Fibroblast of pulmonary artery (primary cell): Measurements from ENCODE around the gene NAP1L1.

ENCODE experiments used
- DNase-seq: peaks from one replicate; pipeline ENCODE4 v3.0.0-alpha.2; 2010; ENCODE audit warnings: low read depth
- H3K4me3 ChIP-seq: replicated peaks from 2 replicates; pipeline ENCODE4 v1.5.1; 2011; ENCODE audit warnings: low read depth, mild to moderate bottlenecking, control low read depth, low read length, moderate library complexity
- CTCF ChIP-seq: IDR thresholded peaks from 2 replicates; pipeline ENCODE4 v1.5.1; 2011; ENCODE audit warnings: mild to moderate bottlenecking, control low read depth, low read length, inconsistent platforms; ENCODE audit errors: missing control alignments

The NAP1L1 gene

GRCh38 chr12:76012644-76013043 lies 71.8 kb downstream of the NAP1L1 start:
- no peak for TF ChIP-seq CTCF
- H3K4me3 ChIP-seq, result no peak overlapping the region
- DNase-seq, result no peak

- DNase-seq, result peak; percentile 39
- TF ChIP-seq CTCF, result no peak
- no peak overlapping the region for H3K4me3 ChIP-seq
Observed at GRCh38 chr12:76010732-76011458, 73.6 kb downstream of the NAP1L1 start.

- no peak overlapping the region for H3K4me3 ChIP-seq
- DNase-seq, result no peak
- TF ChIP-seq CTCF, result no peak
Observed at GRCh38 chr12:76008428-76008827, 76.1 kb downstream of the NAP1L1 start.

- no peak overlapping the region for H3K4me3 ChIP-seq
- TF ChIP-seq CTCF, result no peak
- no peak for DNase-seq
Observed at GRCh38 chr12:76007640-76008039, 76.8 kb downstream of the NAP1L1 start.

- no peak for TF ChIP-seq CTCF
- DNase-seq, result no peak
- H3K4me3 ChIP-seq, result no peak overlapping the region
Observed at GRCh38 chr12:76006028-76006925, 78.2 kb downstream of the NAP1L1 start.

GRCh38 chr12:76003355-76003638 lies 81.2 kb downstream of the NAP1L1 start:
- DNase-seq, result no peak

More at GRCh38 chr12:76003355-76003638, 81.2 kb downstream of the NAP1L1 start:
- TF ChIP-seq CTCF, result no peak
- no peak overlapping the region for H3K4me3 ChIP-seq
